Gastroesophageal sphincter (tissue), 4 donors: Measurements from ENCODE around the gene SH3BGR. TPM values are rescaled to one million over a fixed set of nuclear protein-coding genes. Genes with fewer than 3 reads are reported as not detected.

ENCODE experiments used
- ATAC-seq: fragments of 150-250 bp; one replicate; pipeline ENCODE4 v1.9.1; 2016; ENCODE audit warnings: mild to moderate bottlenecking, moderate library complexity
- H3K27ac ChIP-seq, 4 donors: fragments of 200-600 bp; sonication (generic) in 3 of 4; 1 replicate in 3 of 4; 2 replicates in 1 of 4; pipeline ENCODE4 v1.5.1; 2016 to 2019
- H3K27me3 ChIP-seq: fragments of 200-600 bp; sonication (generic); one replicate; pipeline ENCODE4 v1.5.1; 2019
- H3K36me3 ChIP-seq, 2 donors: fragments of 200-600 bp; sonication (generic); one replicate each; pipeline ENCODE4 v1.5.1; 2019; ENCODE audit warnings: control low read depth in 1 of 2
- H3K4me1 ChIP-seq, 3 donors: fragments of 200-600 bp; sonication (generic); 1 replicate in 2 of 3; 2 replicates in 1 of 3; pipeline ENCODE4 v1.5.1; 2016 to 2019; ENCODE audit warnings: control low read depth in 2 of 3
- H3K4me3 ChIP-seq, 2 donors: fragments of 200-600 bp; sonication (generic); one replicate each; pipeline ENCODE4 v1.5.1; 2019; ENCODE audit warnings: mild to moderate bottlenecking in 1 of 2, moderate library complexity in 1 of 2
- H3K9me3 ChIP-seq, 3 donors: fragments of 200-600 bp; sonication (generic); one replicate each; pipeline ENCODE4 v1.5.1; 2017 to 2019; ENCODE audit warnings: control low read depth in 2 of 3
- EP300 ChIP-seq: sonication (generic); formaldehyde crosslinking; IDR thresholded peaks from one replicate; pipeline ENCODE4 v1.6.1; 2017; ENCODE audit warnings: antibody characterized with exemption, mild to moderate bottlenecking
- POLR2A ChIP-seq, 2 donors: fragments of 450-650 bp; IDR thresholded peaks; one replicate each; pipeline ENCODE4 v1.6.1; 2017; ENCODE audit warnings: antibody characterized with exemption in 2 of 2, mild to moderate bottlenecking in 2 of 2, moderate library complexity in 1 of 2
- POLR2AphosphoS5 ChIP-seq: sonication (generic); formaldehyde crosslinking; IDR thresholded peaks from one replicate; pipeline ENCODE4 v1.6.1; 2017; ENCODE audit warnings: antibody characterized with exemption
- whole genome bisulfite sequencing, 2 donors: methylation state at CpG; one replicate each; pipeline ENCODE4 v1.1.5; 2018; ENCODE audit warnings: low coverage in 1 of 2; 5-methylcytosine and 5-hydroxymethylcytosine counted together
- total RNA-seq, 4 donors: library from RNA; depleted of rRNA; stranded (reverse); fragments of >200 nt; gene quantifications; one replicate each; pipeline ENCODE4 v1.1.0, GENCODE V29; 2016
- TF ChIP-seq, protein P1 (sequence below), 4 experiments: fragments of 200-600 bp in 2 of 4; fragments of 450-650 bp in 2 of 4; sonication (generic) in 1 of 4; IDR thresholded peaks; one replicate each; pipeline ENCODE4 v1.5.1; 2017 to 2019; ENCODE audit warnings: antibody characterized with exemption in 4 of 4, mild to moderate bottlenecking in 2 of 4, moderate library complexity in 2 of 4

SH3BGR gene
- total RNA-seq, 4 donors from 2014 or later, result 5.9 to 39.7 (median 30.5) TPM

DNA sequence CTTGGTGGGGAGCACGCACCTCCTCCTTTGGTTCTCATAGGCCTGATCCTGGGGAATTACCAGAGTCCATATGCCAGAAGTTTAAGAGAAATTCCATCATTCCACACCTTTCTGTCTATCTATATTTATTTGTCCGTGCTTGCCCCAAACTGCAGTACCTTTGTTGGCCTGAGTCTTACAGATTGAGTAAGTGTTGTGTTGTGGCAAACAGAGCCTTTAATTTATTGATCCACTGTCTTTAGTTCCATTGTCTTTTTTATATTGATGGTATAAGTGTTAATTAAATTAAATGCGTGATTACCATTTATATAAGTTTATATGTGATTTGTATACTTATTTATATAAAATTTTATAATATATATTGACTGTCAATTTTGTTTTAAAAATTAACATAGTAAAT lies 4.9 kb downstream of the SH3BGR start:
- TF ChIP-seq EP300, result no peak
- TF ChIP-seq, protein P1, sequence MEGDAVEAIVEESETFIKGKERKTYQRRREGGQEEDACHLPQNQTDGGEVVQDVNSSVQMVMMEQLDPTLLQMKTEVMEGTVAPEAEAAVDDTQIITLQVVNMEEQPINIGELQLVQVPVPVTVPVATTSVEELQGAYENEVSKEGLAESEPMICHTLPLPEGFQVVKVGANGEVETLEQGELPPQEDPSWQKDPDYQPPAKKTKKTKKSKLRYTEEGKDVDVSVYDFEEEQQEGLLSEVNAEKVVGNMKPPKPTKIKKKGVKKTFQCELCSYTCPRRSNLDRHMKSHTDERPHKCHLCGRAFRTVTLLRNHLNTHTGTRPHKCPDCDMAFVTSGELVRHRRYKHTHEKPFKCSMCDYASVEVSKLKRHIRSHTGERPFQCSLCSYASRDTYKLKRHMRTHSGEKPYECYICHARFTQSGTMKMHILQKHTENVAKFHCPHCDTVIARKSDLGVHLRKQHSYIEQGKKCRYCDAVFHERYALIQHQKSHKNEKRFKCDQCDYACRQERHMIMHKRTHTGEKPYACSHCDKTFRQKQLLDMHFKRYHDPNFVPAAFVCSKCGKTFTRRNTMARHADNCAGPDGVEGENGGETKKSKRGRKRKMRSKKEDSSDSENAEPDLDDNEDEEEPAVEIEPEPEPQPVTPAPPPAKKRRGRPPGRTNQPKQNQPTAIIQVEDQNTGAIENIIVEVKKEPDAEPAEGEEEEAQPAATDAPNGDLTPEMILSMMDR (IDR thresholded peaks at IDR 0.05), result peak in 1 of 4 experiments; percentile 14
- no peak for TF ChIP-seq POLR2A (IDR thresholded peaks at IDR 0.05)
- H3K27me3 ChIP-seq, result no peaks in the 10 kb centered on the region
- 80 to 85% methylated on average over 3 of the region's 3 CpGs for WGBS, 2 donors
- H3K9me3 ChIP-seq, result no peaks in the 10 kb centered on the region
- H3K27ac ChIP-seq, result peak overlapping the region in 1 of 4 donors; percentile 85
- peaks cover 0 to 21% (median 0%) of the 10 kb centered on the region in 3 donors for H3K4me1 ChIP-seq
- H3K36me3 ChIP-seq, result no peaks in the 10 kb centered on the region
- ATAC-seq, result no peak
- H3K4me3 ChIP-seq, result no peak overlapping the region

DNA sequence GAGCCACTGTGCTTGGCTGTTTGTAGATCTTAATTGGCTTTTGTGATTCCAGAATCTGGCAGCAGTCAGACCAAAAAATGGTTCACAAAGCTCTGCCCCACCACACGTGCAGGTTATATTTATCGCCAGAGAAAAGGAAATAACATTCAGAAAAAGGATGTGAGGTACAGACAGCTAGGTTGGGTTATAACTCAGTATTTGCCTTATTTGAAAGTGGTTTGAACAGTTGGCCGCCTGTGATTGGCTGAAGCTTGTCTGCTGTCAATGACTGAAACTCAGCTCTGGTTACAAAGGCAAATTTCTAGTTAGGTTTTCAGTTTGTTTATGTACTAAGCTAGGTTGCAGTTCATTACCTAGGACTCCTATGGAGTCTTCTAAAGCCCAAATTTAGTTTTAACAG lies 9.6 kb downstream of the SH3BGR start:
- Histone ChIP-seq H3K9me3 (no peaks in the 10 kb centered on the region), H3K4me3 (no peak overlapping the region), H3K36me3 (peaks cover 0 to 16% of the 10 kb centered on the region in 2 donors), H3K4me1 (peaks cover 0 to 3% (median 0%) of the 10 kb centered on the region in 3 donors), H3K27ac (no peak overlapping the region), H3K27me3 (no peaks in the 10 kb centered on the region)
- 61 to 83% methylated on average over 2 to 3 of the region's 3 CpGs for WGBS, 2 donors
- ATAC-seq, result no peak
- TF ChIP-seq, protein P1 (IDR thresholded peaks at IDR 0.05), result no peak
- TF ChIP-seq POLR2AphosphoS5, result no peak
- no peak for TF ChIP-seq POLR2A (IDR thresholded peaks at IDR 0.05)
- no peak for TF ChIP-seq EP300

DNA sequence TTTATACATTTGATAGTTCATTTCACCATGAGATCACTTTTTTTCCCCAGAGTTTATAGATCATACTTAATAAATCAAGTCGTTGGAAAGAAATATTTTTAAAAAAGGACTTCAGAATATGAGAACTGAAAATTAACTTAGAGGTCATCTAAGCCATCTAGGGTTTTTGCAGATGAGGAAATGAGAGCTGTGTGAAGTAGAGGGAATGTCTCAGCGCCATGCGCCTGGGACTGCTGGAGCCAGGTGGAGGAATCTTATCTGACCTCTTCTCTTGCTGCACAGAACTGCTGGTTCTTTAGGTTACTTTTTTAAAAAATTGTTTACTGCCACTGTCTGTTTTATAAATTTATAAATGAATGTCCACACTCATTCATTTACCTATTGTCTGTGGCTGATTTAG lies 11.5 kb downstream of the SH3BGR start:
- WGBS, 2 donors, result 87 to 91% methylated on average over 3 of the region's 3 CpGs

DNA sequence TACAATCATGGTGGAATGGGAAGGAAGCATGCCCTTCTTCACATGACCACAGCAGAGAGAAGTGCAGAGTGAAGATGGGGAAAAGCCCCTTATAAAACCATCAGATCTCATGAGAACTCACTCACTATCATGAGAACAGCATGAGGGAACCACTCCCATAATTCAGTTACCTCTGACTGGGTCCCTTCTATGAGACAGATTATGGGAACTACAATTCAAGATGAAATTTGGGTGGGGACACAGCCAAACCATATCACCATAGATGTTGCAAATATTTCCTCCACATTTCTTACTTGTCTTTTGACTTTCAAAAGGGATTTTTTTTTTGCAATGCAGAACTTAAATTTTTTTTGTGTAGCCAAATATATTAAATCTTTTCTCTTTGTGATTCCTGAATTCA lies 14.8 kb downstream of the SH3BGR start:
- H3K9me3 ChIP-seq, result no peaks in the 10 kb centered on the region
- TF ChIP-seq EP300, result no peak
- no peak for TF ChIP-seq POLR2AphosphoS5
- TF ChIP-seq, protein P1 (IDR thresholded peaks at IDR 0.05), result no peak
- no peak for TF ChIP-seq POLR2A (IDR thresholded peaks at IDR 0.05)
- peaks cover 0 to 19% of the 10 kb centered on the region in 2 donors for H3K36me3 ChIP-seq
- H3K27me3 ChIP-seq, result no peaks in the 10 kb centered on the region
- ATAC-seq, result no peak
- no peak overlapping the region for H3K27ac ChIP-seq
- no peaks in the 10 kb centered on the region for H3K4me1 ChIP-seq
- no peak overlapping the region for H3K4me3 ChIP-seq

More for the DNA sequence above, 11.5 kb downstream of the SH3BGR start:
- no peak for ATAC-seq
- Histone ChIP-seq H3K27ac (no peak overlapping the region), H3K27me3 (no peaks in the 10 kb centered on the region), H3K4me3 (no peak overlapping the region), H3K36me3 (peaks cover 0 to 19% of the 10 kb centered on the region in 2 donors), H3K9me3 (no peaks in the 10 kb centered on the region), H3K4me1 (no peaks in the 10 kb centered on the region)
- TF ChIP-seq EP300 (no peak), POLR2AphosphoS5 (no peak)

DNA sequence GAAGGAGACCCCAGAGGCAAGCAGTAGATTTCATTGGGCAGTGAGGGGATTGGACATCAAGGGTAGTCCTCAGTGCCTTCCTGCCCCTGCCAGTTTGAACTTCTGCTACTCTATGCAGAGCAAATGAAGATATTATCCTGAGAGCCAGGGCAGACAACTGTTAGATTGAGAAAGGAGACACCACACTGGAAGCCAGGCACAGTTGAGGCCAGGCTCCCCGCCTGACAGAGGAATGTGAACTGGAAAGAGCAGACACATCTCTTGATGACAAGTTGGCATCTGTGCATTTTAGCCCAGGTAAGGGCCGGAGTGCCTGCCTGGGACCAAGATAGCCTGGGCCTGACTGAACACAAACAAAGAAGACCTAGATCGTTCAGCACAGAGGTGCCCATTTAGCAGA lies 16.0 kb downstream of the SH3BGR start:
- no peak overlapping the region for H3K27ac ChIP-seq
- no peaks in the 10 kb centered on the region for H3K9me3 ChIP-seq
- no peaks in the 10 kb centered on the region for H3K4me1 ChIP-seq
- no peak for ATAC-seq
- H3K36me3 ChIP-seq, result peaks cover 0 to 18% of the 10 kb centered on the region in 2 donors
- no peak overlapping the region for H3K4me3 ChIP-seq
- H3K27me3 ChIP-seq, result no peaks in the 10 kb centered on the region
- 83 to 100% methylated on average over 1 to 2 of the region's 3 CpGs for WGBS, 2 donors
- TF ChIP-seq, protein P1 (IDR thresholded peaks at IDR 0.05), result no peak

DNA sequence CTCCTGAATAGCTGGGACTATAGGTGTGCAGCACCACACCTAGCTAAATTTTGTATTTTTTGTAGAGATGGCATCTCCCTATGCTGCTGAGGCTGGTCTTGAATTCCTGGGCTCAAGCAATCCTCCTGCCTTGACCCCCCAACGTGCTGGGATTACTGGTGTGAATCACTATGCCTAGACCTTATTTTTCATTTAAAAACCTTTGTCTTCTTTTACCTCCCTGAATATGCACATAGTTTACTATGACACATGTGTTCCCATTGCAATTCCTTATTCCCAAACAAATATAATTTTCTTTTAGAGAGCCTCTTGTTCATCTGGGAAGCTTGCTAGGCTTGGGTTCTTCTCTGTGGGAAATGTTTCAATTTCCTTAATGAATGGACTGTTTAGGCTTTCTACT lies 16.8 kb downstream of the SH3BGR start:
- WGBS, 2 donors, result 83 to 100% methylated on average over 1 of the region's 1 CpG
- Histone ChIP-seq H3K4me1 (no peaks in the 10 kb centered on the region), H3K27me3 (no peaks in the 10 kb centered on the region), H3K4me3 (no peak overlapping the region), H3K9me3 (no peaks in the 10 kb centered on the region), H3K27ac (no peak overlapping the region), H3K36me3 (peaks cover 0 to 14% of the 10 kb centered on the region in 2 donors)
- no peak for ATAC-seq
- TF ChIP-seq, protein P1 (IDR thresholded peaks at IDR 0.05), result no peak
- TF ChIP-seq POLR2A (IDR thresholded peaks at IDR 0.05), result no peak
- no peak for TF ChIP-seq POLR2AphosphoS5
- TF ChIP-seq EP300, result no peak
